ENCODE measurements around the gene LGR4. TPM values are rescaled to one million over a fixed set of nuclear protein-coding genes. Genes with fewer than 3 reads are reported as not detected.

LGR4 gene
- total RNA-seq, 1 experiment from 2014 or later: 7.1 TPM

DNA sequence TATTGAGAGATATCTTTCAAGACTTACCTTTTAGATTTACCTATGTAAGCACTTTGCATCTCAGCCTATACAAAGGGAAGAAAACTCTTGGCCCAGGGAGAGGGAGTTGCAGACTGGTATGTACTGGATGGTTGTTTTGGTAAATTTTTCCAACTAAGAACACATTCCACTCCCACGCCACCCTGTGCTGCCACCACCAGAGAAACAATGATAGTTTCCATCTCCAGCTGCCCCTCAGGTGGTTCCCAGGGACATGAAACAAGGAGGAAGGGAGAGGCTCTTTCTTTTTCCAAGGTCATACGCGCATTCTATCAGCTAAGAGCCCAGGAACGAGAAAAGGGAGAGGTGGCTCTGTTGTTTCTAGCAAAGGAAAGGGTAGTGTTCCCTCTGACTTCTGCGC is 144.0 kb downstream of the LGR4 start:
- DNase-seq (ENCODE audit: low read depth, low spot score): no peak
- H4K20me1 ChIP-seq (ENCODE audit: insufficient read depth): no peaks in the 10 kb centered on the region
- H3K36me3 ChIP-seq (ENCODE audit: control insufficient read depth in 1 of 2, insufficient read depth in 2 of 2, low read length in 2 of 2): no peaks in the 10 kb centered on the region
- BruUV-seq (replicated peaks): no TSS peak
- no peak overlapping the region for H2AFZ ChIP-seq (ENCODE audit: low read depth, low read length, poor library complexity, severe bottlenecking)
- H3K9me3 ChIP-seq (ENCODE audit: control insufficient read depth in 1 of 2, insufficient read depth in 1 of 2, low read depth in 1 of 2, low read length in 2 of 2): no peaks in the 10 kb centered on the region
- intact Hi-C loops (cut with micrococcal nuclease): no loop called here
- no peak for TF ChIP-seq CEBPB (IDR thresholded peaks at IDR 0.05; ENCODE audit: low read depth)
- TF ChIP-seq POLR2A (IDR thresholded peaks at IDR 0.05; ENCODE audit: borderline replicate concordance, extremely low read depth, insufficient read depth, insufficient read length): no peak
- no peak for TF ChIP-seq ZBTB33 (IDR thresholded peaks at IDR 0.05; ENCODE audit: extremely low read depth, insufficient replicate concordance, low read length)
- no peak for TF ChIP-seq TCF7L2 (IDR thresholded peaks at IDR 0.05; ENCODE audit: borderline replicate concordance, extremely low read depth, insufficient read depth, insufficient read length)
- TF ChIP-seq, protein P1, sequence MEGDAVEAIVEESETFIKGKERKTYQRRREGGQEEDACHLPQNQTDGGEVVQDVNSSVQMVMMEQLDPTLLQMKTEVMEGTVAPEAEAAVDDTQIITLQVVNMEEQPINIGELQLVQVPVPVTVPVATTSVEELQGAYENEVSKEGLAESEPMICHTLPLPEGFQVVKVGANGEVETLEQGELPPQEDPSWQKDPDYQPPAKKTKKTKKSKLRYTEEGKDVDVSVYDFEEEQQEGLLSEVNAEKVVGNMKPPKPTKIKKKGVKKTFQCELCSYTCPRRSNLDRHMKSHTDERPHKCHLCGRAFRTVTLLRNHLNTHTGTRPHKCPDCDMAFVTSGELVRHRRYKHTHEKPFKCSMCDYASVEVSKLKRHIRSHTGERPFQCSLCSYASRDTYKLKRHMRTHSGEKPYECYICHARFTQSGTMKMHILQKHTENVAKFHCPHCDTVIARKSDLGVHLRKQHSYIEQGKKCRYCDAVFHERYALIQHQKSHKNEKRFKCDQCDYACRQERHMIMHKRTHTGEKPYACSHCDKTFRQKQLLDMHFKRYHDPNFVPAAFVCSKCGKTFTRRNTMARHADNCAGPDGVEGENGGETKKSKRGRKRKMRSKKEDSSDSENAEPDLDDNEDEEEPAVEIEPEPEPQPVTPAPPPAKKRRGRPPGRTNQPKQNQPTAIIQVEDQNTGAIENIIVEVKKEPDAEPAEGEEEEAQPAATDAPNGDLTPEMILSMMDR (IDR thresholded peaks at IDR 0.05 in 2 of 3, conservative IDR thresholded peaks at IDR 0.05 in 1 of 3; ENCODE audit: borderline replicate concordance in 1 of 3, insufficient read depth in 1 of 3, low read depth in 2 of 3, low read length in 2 of 3): no peak
- no peak for TF ChIP-seq SIN3A (IDR thresholded peaks at IDR 0.05; ENCODE audit: low read depth)
- TF ChIP-seq CBX3 (IDR thresholded peaks at IDR 0.05; ENCODE audit: low read depth): no peak
- TF ChIP-seq, protein P2, sequence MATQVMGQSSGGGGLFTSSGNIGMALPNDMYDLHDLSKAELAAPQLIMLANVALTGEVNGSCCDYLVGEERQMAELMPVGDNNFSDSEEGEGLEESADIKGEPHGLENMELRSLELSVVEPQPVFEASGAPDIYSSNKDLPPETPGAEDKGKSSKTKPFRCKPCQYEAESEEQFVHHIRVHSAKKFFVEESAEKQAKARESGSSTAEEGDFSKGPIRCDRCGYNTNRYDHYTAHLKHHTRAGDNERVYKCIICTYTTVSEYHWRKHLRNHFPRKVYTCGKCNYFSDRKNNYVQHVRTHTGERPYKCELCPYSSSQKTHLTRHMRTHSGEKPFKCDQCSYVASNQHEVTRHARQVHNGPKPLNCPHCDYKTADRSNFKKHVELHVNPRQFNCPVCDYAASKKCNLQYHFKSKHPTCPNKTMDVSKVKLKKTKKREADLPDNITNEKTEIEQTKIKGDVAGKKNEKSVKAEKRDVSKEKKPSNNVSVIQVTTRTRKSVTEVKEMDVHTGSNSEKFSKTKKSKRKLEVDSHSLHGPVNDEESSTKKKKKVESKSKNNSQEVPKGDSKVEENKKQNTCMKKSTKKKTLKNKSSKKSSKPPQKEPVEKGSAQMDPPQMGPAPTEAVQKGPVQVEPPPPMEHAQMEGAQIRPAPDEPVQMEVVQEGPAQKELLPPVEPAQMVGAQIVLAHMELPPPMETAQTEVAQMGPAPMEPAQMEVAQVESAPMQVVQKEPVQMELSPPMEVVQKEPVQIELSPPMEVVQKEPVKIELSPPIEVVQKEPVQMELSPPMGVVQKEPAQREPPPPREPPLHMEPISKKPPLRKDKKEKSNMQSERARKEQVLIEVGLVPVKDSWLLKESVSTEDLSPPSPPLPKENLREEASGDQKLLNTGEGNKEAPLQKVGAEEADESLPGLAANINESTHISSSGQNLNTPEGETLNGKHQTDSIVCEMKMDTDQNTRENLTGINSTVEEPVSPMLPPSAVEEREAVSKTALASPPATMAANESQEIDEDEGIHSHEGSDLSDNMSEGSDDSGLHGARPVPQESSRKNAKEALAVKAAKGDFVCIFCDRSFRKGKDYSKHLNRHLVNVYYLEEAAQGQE (IDR thresholded peaks at IDR 0.05; ENCODE audit: low read depth): no peak
- no peak for TF ChIP-seq RAD21 (IDR thresholded peaks at IDR 0.05; ENCODE audit: low read depth)
- TF ChIP-seq SRF (IDR thresholded peaks at IDR 0.05; ENCODE audit: low read depth): no peak
- TF ChIP-seq YY1 (IDR thresholded peaks at IDR 0.05; ENCODE audit: extremely low read depth, insufficient replicate concordance, low read depth, low read length): no peak
- no peak for TF ChIP-seq EZH2phosphoT487 (IDR thresholded peaks at IDR 0.05; ENCODE audit: borderline replicate concordance)
- no peak for TF ChIP-seq ZNF274 (IDR thresholded peaks at IDR 0.05; ENCODE audit: low read depth, low read length)
- no peak for TF ChIP-seq EZH2 (IDR thresholded peaks at IDR 0.05)
- TF ChIP-seq, protein P3, sequence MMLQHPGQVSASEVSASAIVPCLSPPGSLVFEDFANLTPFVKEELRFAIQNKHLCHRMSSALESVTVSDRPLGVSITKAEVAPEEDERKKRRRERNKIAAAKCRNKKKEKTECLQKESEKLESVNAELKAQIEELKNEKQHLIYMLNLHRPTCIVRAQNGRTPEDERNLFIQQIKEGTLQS (IDR thresholded peaks at IDR 0.05): no peak
- TF ChIP-seq SP1 (IDR thresholded peaks at IDR 0.05; ENCODE audit: low read depth): no peak
- TF ChIP-seq ZFX (IDR thresholded peaks at IDR 0.05): no peak
- no peak for TF ChIP-seq EGR1 (IDR thresholded peaks at IDR 0.05; ENCODE audit: low read depth)
- no peak for TF ChIP-seq FOSL1 (IDR thresholded peaks at IDR 0.05; ENCODE audit: low read depth)
- ChIA-PET CTCF (no interaction called here), RAD21 (ENCODE audit: low non-redundant PET in 1 of 2, low total read pairs in 2 of 2, uncharacterized antibody in 2 of 2, unreplicated experiment in 2 of 2) (no interaction called here), POLR2A (no interaction called here)
- H3K4me3 ChIP-seq (replicated peaks in 1 of 2; ENCODE audit: low read depth in 1 of 2, low read length in 2 of 2): no peak overlapping the region
- H3K79me2 ChIP-seq (ENCODE audit: insufficient read depth, low read length): no peaks in the 10 kb centered on the region
- no peaks in the 10 kb centered on the region for H3K4me1 ChIP-seq (ENCODE audit: control insufficient read depth in 1 of 2, insufficient read depth in 2 of 2, low read length in 2 of 2)
- no peak for ATAC-seq
- no peak overlapping the region for H3K9ac ChIP-seq (ENCODE audit: low read length)
- no peak overlapping the region for H3K27ac ChIP-seq (ENCODE audit: low read depth, low read length)
- no peak overlapping the region for H3K4me2 ChIP-seq (ENCODE audit: low read length)
- H3K9me2 ChIP-seq (ENCODE audit: insufficient read depth): no peaks in the 10 kb centered on the region
- H3K27me3 ChIP-seq (ENCODE audit: insufficient read depth, low read length): no peaks in the 10 kb centered on the region
